Raji (cell line): ENCODE measurements around the gene EP400.
A peak's percentile ranks its signal among the peaks of the same experiment; 100 is the strongest.

ENCODE experiments used
- POLR2A ChIP-seq: IDR thresholded peaks from 2 replicates; pipeline ENCODE4 v1.6.1; 2011; ENCODE audit warnings: low read depth, low read length, control low read depth; ENCODE audit not compliant: insufficient read depth

The EP400 gene

GRCh38 chr12:131949431-131950181 is at the start of gene EP400:
Gene EP400 (plus strand): TSS chr12:131949942. CDS start chr12:131960620, 10,678 bp downstream.
- TF ChIP-seq POLR2A = peak; percentile 68

- no peak for TF ChIP-seq POLR2A
Measured at GRCh38 chr12:131900397-131900796, 49.3 kb upstream of the EP400 start.

- TF ChIP-seq POLR2A = no peak
Measured at GRCh38 chr12:131901431-131902331, 48.1 kb upstream of the EP400 start.

GRCh38 chr12:131902332-131903241 is 47.2 kb upstream of the EP400 start:
- TF ChIP-seq POLR2A = no peak

GRCh38 chr12:131903270-131904255 is 46.2 kb upstream of the EP400 start:
- TF ChIP-seq POLR2A = no peak

GRCh38 chr12:131904346-131904745 is 45.4 kb upstream of the EP400 start:
- no peak for TF ChIP-seq POLR2A

GRCh38 chr12:131905081-131905629 is 44.6 kb upstream of the EP400 start:
- TF ChIP-seq POLR2A = no peak

- no peak for TF ChIP-seq POLR2A
Measured at GRCh38 chr12:131905630-131906091, 44.1 kb upstream of the EP400 start.

GRCh38 chr12:131907379-131908091 is 42.2 kb upstream of the EP400 start:
- no peak for TF ChIP-seq POLR2A

- no peak for TF ChIP-seq POLR2A
Measured at GRCh38 chr12:131908092-131909080, 41.4 kb upstream of the EP400 start.

- TF ChIP-seq POLR2A = no peak
Measured at GRCh38 chr12:131909081-131909751, 40.5 kb upstream of the EP400 start.

- no peak for TF ChIP-seq POLR2A
Measured at GRCh38 chr12:131909752-131910219, 40.0 kb upstream of the EP400 start.
